Glutamatergic neuron (in vitro differentiated cells): ENCODE results near the gene CELF4. TPM values are rescaled to one million over a fixed set of nuclear protein-coding genes. Genes with fewer than 3 reads are reported as not detected.
A peak's percentile ranks its signal among the peaks of the same experiment; 100 is the strongest.

ENCODE experiments used
- DNase-seq: peaks from one replicate; pipeline ENCODE4 v3.0.0; 2022
- H3K27ac Mint-ChIP-seq: one replicate; pipeline ENCODE4 v1.8.0; 2020; ENCODE audit warnings: mild to moderate bottlenecking, mixed read lengths, inconsistent platforms; ENCODE audit not compliant: unreplicated experiment
- H3K27me3 Mint-ChIP-seq: one replicate; pipeline ENCODE4 v1.8.0; 2020; ENCODE audit warnings: mild to moderate bottlenecking, moderate library complexity, mixed read lengths, inconsistent platforms; ENCODE audit not compliant: unreplicated experiment
- H3K36me3 Mint-ChIP-seq: one replicate; pipeline ENCODE4 v1.8.0; 2020; ENCODE audit warnings: mild to moderate bottlenecking, mixed read lengths, inconsistent platforms; ENCODE audit not compliant: unreplicated experiment
- H3K4me1 Mint-ChIP-seq: one replicate; pipeline ENCODE4 v1.8.0; 2020; ENCODE audit warnings: mild to moderate bottlenecking, low read depth, mixed read lengths, inconsistent platforms; ENCODE audit not compliant: unreplicated experiment
- H3K4me3 Mint-ChIP-seq: one replicate; pipeline ENCODE4 v1.8.0; 2020; ENCODE audit warnings: mild to moderate bottlenecking, mixed read lengths, inconsistent platforms; ENCODE audit not compliant: unreplicated experiment
- H3K9me3 Mint-ChIP-seq: one replicate; pipeline ENCODE4 v1.8.0; 2020; ENCODE audit warnings: mild to moderate bottlenecking, moderate library complexity, mixed read lengths, inconsistent platforms; ENCODE audit not compliant: unreplicated experiment
- CTCF ChIP-seq: fragments of 200-600 bp; sonication (generic); IDR thresholded peaks from one replicate; pipeline ENCODE4 v1.5.0; 2021; ENCODE audit not compliant: partially characterized antibody, unreplicated experiment
- total RNA-seq: library from RNA; stranded (reverse); fragmentation: NEBNext Ultra II Directional; extraction: Animal tissue kit (Norgen Biotek cat#: 25700); gene quantifications from one replicate; pipeline ENCODE4 v1.2.1, GENCODE V29; 2021; ENCODE audit not compliant: unreplicated experiment

The CELF4 gene
- total RNA-seq, 1 donor from 2014 or later, result 38.4 TPM

GRCh38 chr18:37252854-37253393 is 312.7 kb downstream of the CELF4 start:
- no peak for TF ChIP-seq CTCF
- Mint-ChIP-seq H3K4me1 (peaks cover 2% of the 10 kb centered on the region), H3K36me3 (peaks cover 6% of the 10 kb centered on the region), H3K4me3 (peak overlapping the region; percentile 64), H3K27me3 (peaks cover 16% of the 10 kb centered on the region), H3K9me3 (peaks cover 11% of the 10 kb centered on the region), H3K27ac (no peak overlapping the region)
- DNase-seq, result no peak

GRCh38 chr18:37252342-37252741 is 313.3 kb downstream of the CELF4 start:
- DNase-seq, result no peak
- no peak for TF ChIP-seq CTCF
- Mint-ChIP-seq H3K4me3 (peak overlapping the region; percentile 64), H3K36me3 (peaks cover 6% of the 10 kb centered on the region), H3K27ac (no peak overlapping the region), H3K27me3 (peaks cover 16% of the 10 kb centered on the region), H3K4me1 (peaks cover 2% of the 10 kb centered on the region), H3K9me3 (peaks cover 11% of the 10 kb centered on the region)

- DNase-seq, result no peak
- H3K36me3 Mint-ChIP-seq, result peaks cover 6% of the 10 kb centered on the region
- no peak for TF ChIP-seq CTCF
- peaks cover 16% of the 10 kb centered on the region for H3K27me3 Mint-ChIP-seq
- no peak overlapping the region for H3K27ac Mint-ChIP-seq
- H3K4me1 Mint-ChIP-seq, result peaks cover 2% of the 10 kb centered on the region
- H3K4me3 Mint-ChIP-seq, result no peak overlapping the region
- H3K9me3 Mint-ChIP-seq, result peaks cover 11% of the 10 kb centered on the region
Measured at GRCh38 chr18:37251679-37252078, 313.9 kb downstream of the CELF4 start.

GRCh38 chr18:37249895-37250618 is 315.5 kb downstream of the CELF4 start:
- Mint-ChIP-seq H3K27ac (no peak overlapping the region), H3K36me3 (peaks cover 6% of the 10 kb centered on the region), H3K4me1 (peaks cover 2% of the 10 kb centered on the region), H3K4me3 (no peak overlapping the region), H3K9me3 (peaks cover 11% of the 10 kb centered on the region), H3K27me3 (peaks cover 12% of the 10 kb centered on the region)
- no peak for TF ChIP-seq CTCF
- DNase-seq, result no peak

GRCh38 chr18:37249171-37249886 is 316.3 kb downstream of the CELF4 start:
- no peak for DNase-seq
- no peak for TF ChIP-seq CTCF
- H3K4me3 Mint-ChIP-seq, result no peak overlapping the region
- peaks cover 2% of the 10 kb centered on the region for H3K4me1 Mint-ChIP-seq
- H3K36me3 Mint-ChIP-seq, result peaks cover 6% of the 10 kb centered on the region
- H3K9me3 Mint-ChIP-seq, result peaks cover 10% of the 10 kb centered on the region
- H3K27me3 Mint-ChIP-seq, result peaks cover 7% of the 10 kb centered on the region
- H3K27ac Mint-ChIP-seq, result no peak overlapping the region
